Chondrocyte (in vitro differentiated cells): Measurements from ENCODE around the gene IGSF21. TPM values are rescaled to one million over a fixed set of nuclear protein-coding genes. Genes with fewer than 3 reads are reported as not detected.

Source experiments
- DNase-seq: peaks from one replicate; pipeline ENCODE4 v3.0.0; 2021; ENCODE audit warnings: mixed read lengths, low spot score
- H3K27ac Mint-ChIP-seq: one replicate; pipeline ENCODE4 v1.8.0; 2021; ENCODE audit warnings: mild to moderate bottlenecking, moderate library complexity, mixed read lengths; ENCODE audit not compliant: unreplicated experiment
- H3K27me3 Mint-ChIP-seq: 2 replicates; pipeline ENCODE4 v1.8.0; 2021; ENCODE audit warnings: low read depth, mixed read lengths
- H3K36me3 Mint-ChIP-seq: 2 replicates; pipeline ENCODE4 v1.8.0; 2021; ENCODE audit warnings: low read depth, mixed read lengths
- H3K4me1 Mint-ChIP-seq: 2 replicates; pipeline ENCODE4 v1.8.0; 2021; ENCODE audit warnings: low read depth, mild to moderate bottlenecking, mixed read lengths
- H3K4me3 Mint-ChIP-seq: one replicate; pipeline ENCODE4 v1.8.0; 2021; ENCODE audit warnings: mild to moderate bottlenecking, moderate library complexity, mixed read lengths; ENCODE audit not compliant: unreplicated experiment
- H3K9me3 Mint-ChIP-seq: 2 replicates; pipeline ENCODE4 v1.8.0; 2021; ENCODE audit warnings: low read depth, mixed read lengths
- CTCF ChIP-seq: fragments of 200-600 bp; sonication (generic); IDR thresholded peaks from 2 replicates; pipeline ENCODE4 v1.5.0; 2021; ENCODE audit warnings: antibody characterized with exemption, mild to moderate bottlenecking, moderate library complexity
- total RNA-seq: library from RNA; stranded (reverse); gene quantifications from 3 replicates; pipeline ENCODE4 v1.2.1, GENCODE V29; 2021

Gene IGSF21
- total RNA-seq, 1 donor from 2014 or later = not detected

- TF ChIP-seq CTCF = no peak
- no peak overlapping the region for H3K4me3 Mint-ChIP-seq
- no peak overlapping the region for H3K27ac Mint-ChIP-seq
- H3K36me3 Mint-ChIP-seq = no peaks in the 10 kb centered on the region
- peaks cover 43% of the 10 kb centered on the region for H3K27me3 Mint-ChIP-seq
- DNase-seq = no peak
- no peaks in the 10 kb centered on the region for H3K9me3 Mint-ChIP-seq
- H3K4me1 Mint-ChIP-seq = no peaks in the 10 kb centered on the region
Measured at GRCh38 chr1:18294437-18295176, 187.0 kb downstream of the IGSF21 start.

GRCh38 chr1:18297896-18298648 lies 190.5 kb downstream of the IGSF21 start:
- Mint-ChIP-seq H3K4me3 (no peak overlapping the region), H3K4me1 (no peaks in the 10 kb centered on the region)

GRCh38 chr1:18299441-18300338 lies 192.1 kb downstream of the IGSF21 start:
- peak; percentile 67 for TF ChIP-seq CTCF
- no peak for DNase-seq
- H3K36me3 Mint-ChIP-seq = no peaks in the 10 kb centered on the region
- H3K9me3 Mint-ChIP-seq = no peaks in the 10 kb centered on the region
- H3K4me1 Mint-ChIP-seq = no peaks in the 10 kb centered on the region
- H3K27ac Mint-ChIP-seq = no peak overlapping the region
- no peak overlapping the region for H3K4me3 Mint-ChIP-seq
- peaks cover 27% of the 10 kb centered on the region for H3K27me3 Mint-ChIP-seq

More at GRCh38 chr1:18297896-18298648, 190.5 kb downstream of the IGSF21 start:
- DNase-seq = no peak
- H3K27me3 Mint-ChIP-seq = peaks cover 34% of the 10 kb centered on the region
- H3K36me3 Mint-ChIP-seq = no peaks in the 10 kb centered on the region
- H3K27ac Mint-ChIP-seq = no peak overlapping the region
- no peaks in the 10 kb centered on the region for H3K9me3 Mint-ChIP-seq
- TF ChIP-seq CTCF = no peak

GRCh38 chr1:18300376-18300775 lies 192.8 kb downstream of the IGSF21 start:
- no peak for TF ChIP-seq CTCF
- Mint-ChIP-seq H3K36me3 (no peaks in the 10 kb centered on the region), H3K9me3 (no peaks in the 10 kb centered on the region), H3K4me3 (no peak overlapping the region), H3K4me1 (no peaks in the 10 kb centered on the region), H3K27me3 (peaks cover 22% of the 10 kb centered on the region), H3K27ac (no peak overlapping the region)
- no peak for DNase-seq
